Activated B cell treated with CpG ODN at 0.5 μM for 24 hours (primary cell): ENCODE results near the gene RCAN3. TPM values are rescaled to one million over a fixed set of nuclear protein-coding genes. Genes with fewer than 3 reads are reported as not detected.
A peak's percentile ranks its signal among the peaks of the same experiment; 100 is the strongest.

Source experiments
- ATAC-seq: fragments of 200-7000 bp; cut with Tn5 transposase; one replicate; pipeline ENCODE4 v1.10.0; 2021; ENCODE audit warnings: low read depth, mild to moderate bottlenecking, moderate library complexity
- CTCF ChIA-PET: fragments of 350-600 bp; sonication (Branson Sonifier 250); formaldehyde crosslinking; loops from one replicate; lab custom pipeline; 2021; ENCODE audit warnings: antibody characterized with exemption; lab: Charles Lee
- POLR2A ChIA-PET: fragments of 350-600 bp; sonication (Branson Sonifier 250); formaldehyde crosslinking; loops from one replicate; lab custom pipeline; 2021; ENCODE audit warnings: antibody characterized with exemption; lab: Charles Lee
- DNase-seq: peaks from one replicate; pipeline ENCODE4 v3.0.0; 2022
- H3K27ac Mint-ChIP-seq: one replicate; pipeline ENCODE4 v1.8.0; 2020; ENCODE audit warnings: mixed read lengths
- H3K27me3 Mint-ChIP-seq: one replicate; pipeline ENCODE4 v1.8.0; 2021; ENCODE audit warnings: mixed read lengths
- H3K36me3 Mint-ChIP-seq: one replicate; pipeline ENCODE4 v1.8.0; 2021; ENCODE audit warnings: low read depth, mixed read lengths
- H3K4me1 Mint-ChIP-seq: one replicate; pipeline ENCODE4 v1.8.0; 2021; ENCODE audit warnings: mixed read lengths
- H3K4me3 Mint-ChIP-seq: one replicate; pipeline ENCODE4 v1.8.0; 2020; ENCODE audit warnings: mild to moderate bottlenecking, mixed read lengths
- H3K9me3 Mint-ChIP-seq: one replicate; pipeline ENCODE4 v1.8.0; 2020; ENCODE audit warnings: mixed read lengths
- CTCF ChIP-seq: fragments of 200-600 bp; IDR thresholded peaks from one replicate; pipeline ENCODE4 v1.8.0; 2022; ENCODE audit warnings: antibody characterized with exemption, mild to moderate bottlenecking
- intact Hi-C: fragments of 100-400 bp; cut with micrococcal nuclease; formaldehyde crosslinking; loops from one replicate; pipeline ENCODE4 v1.15.1; 2024
- total RNA-seq: library from RNA; stranded (reverse); gene quantifications from 2 replicates; pipeline ENCODE4 v1.2.3, GENCODE V29; 2022

Gene RCAN3
- total RNA-seq, 1 donor from 2014 or later = 23.6 TPM

DNA sequence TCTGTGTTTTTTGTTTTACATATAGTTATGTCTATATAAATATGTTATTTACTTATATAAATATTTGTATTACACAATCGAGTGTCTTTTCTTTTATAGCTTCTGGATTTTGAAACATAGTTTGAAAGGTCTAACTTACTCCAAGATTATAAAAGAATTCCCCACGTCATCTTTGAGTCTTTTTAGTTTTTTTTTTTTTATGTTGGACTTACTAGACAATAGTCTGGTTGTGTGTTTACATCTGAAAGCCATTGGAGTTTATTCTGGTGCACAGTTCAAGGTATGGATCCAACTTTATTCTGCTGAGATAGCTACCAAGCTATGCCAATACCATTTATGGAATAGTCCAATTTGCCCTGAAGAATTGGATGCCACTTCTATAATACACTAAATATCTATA, 26.1 kb upstream of the RCAN3 start:
- intact Hi-C loops = no loop called here
- H3K4me1 Mint-ChIP-seq = peaks cover 17% of the 10 kb centered on the region
- H3K27me3 Mint-ChIP-seq = no peaks in the 10 kb centered on the region
- ATAC-seq (no peak), DNase-seq (no peak)
- POLR2A ChIA-PET = interaction anchor here (0.9 kb wide), 1 partner anchor 17 kb away, joined by 5 read pairs; no protein-coding TSS in a partner anchor
- TF ChIP-seq CTCF = no peak
- no peaks in the 10 kb centered on the region for H3K9me3 Mint-ChIP-seq
- no peak overlapping the region for H3K27ac Mint-ChIP-seq
- no peak overlapping the region for H3K4me3 Mint-ChIP-seq
- peaks cover 1% of the 10 kb centered on the region for H3K36me3 Mint-ChIP-seq
- CTCF ChIA-PET = no interaction called here

DNA sequence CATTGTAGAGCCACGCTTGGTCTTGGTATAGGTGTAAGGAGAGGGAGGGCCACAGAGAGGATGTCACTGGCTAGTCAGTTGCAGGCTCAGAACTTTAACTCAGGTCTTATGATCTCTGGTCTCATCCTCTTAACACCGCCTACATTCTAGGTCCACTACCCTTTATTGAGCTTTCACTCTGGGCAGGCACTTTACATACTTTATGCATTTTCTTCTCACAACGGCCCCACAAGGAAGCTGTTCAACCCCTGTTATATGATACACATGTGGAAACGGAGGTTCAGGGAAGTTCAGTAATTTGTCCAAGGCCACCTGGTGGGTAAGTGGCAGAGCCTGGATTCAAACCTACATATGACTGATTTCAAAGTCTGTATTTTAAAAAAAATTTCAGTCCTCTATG, 25.3 kb upstream of the RCAN3 start:
- peak overlapping the region; percentile 13 for H3K27ac Mint-ChIP-seq

GRCh38 chr1:24481101-24481500, 21.5 kb upstream of the RCAN3 start:
- no peaks in the 10 kb centered on the region for H3K27me3 Mint-ChIP-seq
- H3K9me3 Mint-ChIP-seq = no peaks in the 10 kb centered on the region
- peaks cover 36% of the 10 kb centered on the region for H3K4me1 Mint-ChIP-seq
- intact Hi-C loops = loop anchor here (1.0 to 5.0 kb wide), 3 partner anchors 21 to 64 kb away; partner anchors contain the start of genes NIPAL3 and RCAN3
- no peaks in the 10 kb centered on the region for H3K36me3 Mint-ChIP-seq
- CTCF ChIA-PET = interaction anchor here (0.8 to 1.6 kb wide), 5 partner anchors 16 to 106 kb away, joined by 3 to 6 read pairs (median 3); partner anchors contain the start of gene RCAN3
- ATAC-seq = peak; percentile 94
- H3K27ac Mint-ChIP-seq = peak overlapping the region; percentile 91
- peak overlapping the region; percentile 58 for H3K4me3 Mint-ChIP-seq
- no peak for TF ChIP-seq CTCF
- DNase-seq = peak; percentile 29
- POLR2A ChIA-PET = interaction anchor here (0.6 to 2.9 kb wide), 16 partner anchors 13 to 861 kb away, joined by 3 to 42 read pairs (median 4); partner anchors contain the start of genes NIPAL3, RCAN3 and STPG1

More for the DNA sequence above, 25.3 kb upstream of the RCAN3 start:
- ChIA-PET POLR2A (interaction anchor here (1.1 kb wide), 1 partner anchor 37 kb away, joined by 3 read pairs; no protein-coding TSS in a partner anchor), CTCF (no interaction called here)
- no peak overlapping the region for H3K4me3 Mint-ChIP-seq
- no peak for TF ChIP-seq CTCF
- peaks cover 1% of the 10 kb centered on the region for H3K36me3 Mint-ChIP-seq
- H3K27me3 Mint-ChIP-seq = no peaks in the 10 kb centered on the region
- intact Hi-C loops = no loop called here
- ATAC-seq (no peak), DNase-seq (no peak)
- H3K4me1 Mint-ChIP-seq = peaks cover 25% of the 10 kb centered on the region
- H3K9me3 Mint-ChIP-seq = no peaks in the 10 kb centered on the region

GRCh38 chr1:24481843-24482610, 20.6 kb upstream of the RCAN3 start:
- H3K9me3 Mint-ChIP-seq = no peaks in the 10 kb centered on the region
- intact Hi-C loops = loop anchor here (1.0 to 5.0 kb wide), 3 partner anchors 20 to 65 kb away; partner anchors contain the start of genes NIPAL3 and RCAN3
- DNase-seq (no peak), ATAC-seq (peak; percentile 23)
- peak overlapping the region; percentile 91 for H3K27ac Mint-ChIP-seq
- ChIA-PET CTCF (interaction anchor here (0.5 to 1.6 kb wide), 6 partner anchors 17 to 283 kb away, joined by 3 to 6 read pairs (median 3); partner anchors contain the start of gene RCAN3), POLR2A (interaction anchor here (0.6 to 2.9 kb wide), 13 partner anchors 14 to 292 kb away, joined by 3 to 42 read pairs (median 5); partner anchors contain the start of genes NIPAL3 and RCAN3)
- H3K4me1 Mint-ChIP-seq = peaks cover 43% of the 10 kb centered on the region
- no peak for TF ChIP-seq CTCF
- no peak overlapping the region for H3K4me3 Mint-ChIP-seq
- H3K27me3 Mint-ChIP-seq = no peaks in the 10 kb centered on the region
- no peaks in the 10 kb centered on the region for H3K36me3 Mint-ChIP-seq

GRCh38 chr1:24483441-24483840, 19.2 kb upstream of the RCAN3 start:
- Mint-ChIP-seq H3K4me1 (peaks cover 50% of the 10 kb centered on the region), H3K27me3 (no peaks in the 10 kb centered on the region), H3K36me3 (no peaks in the 10 kb centered on the region), H3K4me3 (no peak overlapping the region), H3K27ac (no peak overlapping the region), H3K9me3 (peaks cover 2% of the 10 kb centered on the region)
- no peak for ATAC-seq
- no peak for DNase-seq
- TF ChIP-seq CTCF = no peak
- ChIA-PET POLR2A (interaction anchor here (0.8 to 2.1 kb wide), 2 partner anchors 18 to 52 kb away, joined by 3 to 17 read pairs; partner anchors contain the start of gene RCAN3), CTCF (interaction anchor here (0.7 to 0.8 kb wide), 2 partner anchors 68 to 282 kb away, joined by 3 read pairs; partner anchors contain the start of gene NIPAL3)
- intact Hi-C loops = loop anchor here (5.0 kb wide), 1 partner anchor 66 kb away; the partner anchor contains the start of gene NIPAL3
